ENCODE measurements around the gene PRLR. TPM values are rescaled to one million over a fixed set of nuclear protein-coding genes. Genes with fewer than 3 reads are reported as not detected.
A peak's percentile ranks its signal among the peaks of the same experiment; 100 is the strongest.

The PRLR gene
- total and polyA plus RNA-seq, 4 donors, result 3.5 to 44.5 (median 14.3) TPM

DNA sequence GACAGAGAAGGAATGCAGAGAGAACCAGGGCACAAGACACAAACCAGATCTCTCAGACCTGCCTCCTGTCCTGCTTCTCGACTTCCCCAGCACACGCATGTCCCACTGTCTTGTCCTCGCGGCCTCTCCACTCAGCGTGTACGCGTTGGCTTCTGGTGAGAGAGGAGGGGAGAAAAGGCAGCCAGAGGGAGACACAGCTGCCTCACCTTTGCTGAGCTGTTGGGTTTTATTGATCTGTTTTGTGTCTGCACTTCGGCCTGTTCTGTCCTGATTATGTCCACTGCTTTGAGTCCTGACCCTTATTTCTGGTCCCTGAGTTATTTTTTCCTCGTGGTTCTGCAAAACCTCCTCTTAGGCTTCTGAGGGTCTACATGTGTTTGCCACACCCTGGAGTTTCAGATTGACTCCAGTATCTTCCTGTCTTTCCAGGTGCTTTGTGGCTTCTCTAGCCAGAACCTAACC lies 95.0 kb downstream of the PRLR start:
- no peaks in the 10 kb centered on the region for H3K27me3 ChIP-seq (ENCODE audit: control insufficient read depth in 4 of 4, insufficient read depth in 4 of 4, low read length in 3 of 4)
- peak overlapping the region; percentile 28 to 80 (median 39) for H3K4me3 ChIP-seq (ENCODE audit: low read depth in 1 of 3, low read length in 3 of 3)
- TF ChIP-seq, protein P1, sequence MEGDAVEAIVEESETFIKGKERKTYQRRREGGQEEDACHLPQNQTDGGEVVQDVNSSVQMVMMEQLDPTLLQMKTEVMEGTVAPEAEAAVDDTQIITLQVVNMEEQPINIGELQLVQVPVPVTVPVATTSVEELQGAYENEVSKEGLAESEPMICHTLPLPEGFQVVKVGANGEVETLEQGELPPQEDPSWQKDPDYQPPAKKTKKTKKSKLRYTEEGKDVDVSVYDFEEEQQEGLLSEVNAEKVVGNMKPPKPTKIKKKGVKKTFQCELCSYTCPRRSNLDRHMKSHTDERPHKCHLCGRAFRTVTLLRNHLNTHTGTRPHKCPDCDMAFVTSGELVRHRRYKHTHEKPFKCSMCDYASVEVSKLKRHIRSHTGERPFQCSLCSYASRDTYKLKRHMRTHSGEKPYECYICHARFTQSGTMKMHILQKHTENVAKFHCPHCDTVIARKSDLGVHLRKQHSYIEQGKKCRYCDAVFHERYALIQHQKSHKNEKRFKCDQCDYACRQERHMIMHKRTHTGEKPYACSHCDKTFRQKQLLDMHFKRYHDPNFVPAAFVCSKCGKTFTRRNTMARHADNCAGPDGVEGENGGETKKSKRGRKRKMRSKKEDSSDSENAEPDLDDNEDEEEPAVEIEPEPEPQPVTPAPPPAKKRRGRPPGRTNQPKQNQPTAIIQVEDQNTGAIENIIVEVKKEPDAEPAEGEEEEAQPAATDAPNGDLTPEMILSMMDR (IDR thresholded peaks at IDR 0.05; ENCODE audit: low read depth, low read length, missing input control), result no peak
- TF ChIP-seq SP1 (IDR thresholded peaks at IDR 0.05) (peak; percentile 54), YY1 (IDR thresholded peaks at IDR 0.05) (peak; percentile 43), HNF4G (IDR thresholded peaks at IDR 0.05) (peak; percentile 9), FOXA2 (IDR thresholded peaks at IDR 0.05) (no peak), RXRA (IDR thresholded peaks at IDR 0.05) (peak; percentile 42 to 45), HNF4A (conservative IDR thresholded peaks at IDR 0.05) (peak; percentile 64 to 76), NR2F2 (IDR thresholded peaks at IDR 0.05) (no peak), FOXA1 (IDR thresholded peaks at IDR 0.05) (no peak), TAF1 (conservative IDR thresholded peaks at IDR 0.05) (peak; percentile 82), RAD21 (IDR thresholded peaks at IDR 0.05) (peak; percentile 39 to 65), GABPA (IDR thresholded peaks at IDR 0.05 in 1 of 2, conservative IDR thresholded peaks at IDR 0.05 in 1 of 2) (no peak), JUND (IDR thresholded peaks at IDR 0.05) (no peak), EGR1 (IDR thresholded peaks at IDR 0.05; ENCODE audit: low read depth in 2 of 2) (no peak)
- TF ChIP-seq, protein P2, sequence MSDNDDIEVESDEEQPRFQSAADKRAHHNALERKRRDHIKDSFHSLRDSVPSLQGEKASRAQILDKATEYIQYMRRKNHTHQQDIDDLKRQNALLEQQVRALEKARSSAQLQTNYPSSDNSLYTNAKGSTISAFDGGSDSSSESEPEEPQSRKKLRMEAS (IDR thresholded peaks at IDR 0.05), result peak; percentile 29
- TF ChIP-seq, protein P3, sequence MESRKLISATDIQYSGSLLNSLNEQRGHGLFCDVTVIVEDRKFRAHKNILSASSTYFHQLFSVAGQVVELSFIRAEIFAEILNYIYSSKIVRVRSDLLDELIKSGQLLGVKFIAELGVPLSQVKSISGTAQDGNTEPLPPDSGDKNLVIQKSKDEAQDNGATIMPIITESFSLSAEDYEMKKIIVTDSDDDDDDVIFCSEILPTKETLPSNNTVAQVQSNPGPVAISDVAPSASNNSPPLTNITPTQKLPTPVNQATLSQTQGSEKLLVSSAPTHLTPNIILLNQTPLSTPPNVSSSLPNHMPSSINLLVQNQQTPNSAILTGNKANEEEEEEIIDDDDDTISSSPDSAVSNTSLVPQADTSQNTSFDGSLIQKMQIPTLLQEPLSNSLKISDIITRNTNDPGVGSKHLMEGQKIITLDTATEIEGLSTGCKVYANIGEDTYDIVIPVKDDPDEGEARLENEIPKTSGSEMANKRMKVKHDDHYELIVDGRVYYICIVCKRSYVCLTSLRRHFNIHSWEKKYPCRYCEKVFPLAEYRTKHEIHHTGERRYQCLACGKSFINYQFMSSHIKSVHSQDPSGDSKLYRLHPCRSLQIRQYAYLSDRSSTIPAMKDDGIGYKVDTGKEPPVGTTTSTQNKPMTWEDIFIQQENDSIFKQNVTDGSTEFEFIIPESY (IDR thresholded peaks at IDR 0.05), result no peak
- TF ChIP-seq, protein P4, sequence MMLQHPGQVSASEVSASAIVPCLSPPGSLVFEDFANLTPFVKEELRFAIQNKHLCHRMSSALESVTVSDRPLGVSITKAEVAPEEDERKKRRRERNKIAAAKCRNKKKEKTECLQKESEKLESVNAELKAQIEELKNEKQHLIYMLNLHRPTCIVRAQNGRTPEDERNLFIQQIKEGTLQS (IDR thresholded peaks at IDR 0.05), result no peak
- TF ChIP-seq, protein P5, sequence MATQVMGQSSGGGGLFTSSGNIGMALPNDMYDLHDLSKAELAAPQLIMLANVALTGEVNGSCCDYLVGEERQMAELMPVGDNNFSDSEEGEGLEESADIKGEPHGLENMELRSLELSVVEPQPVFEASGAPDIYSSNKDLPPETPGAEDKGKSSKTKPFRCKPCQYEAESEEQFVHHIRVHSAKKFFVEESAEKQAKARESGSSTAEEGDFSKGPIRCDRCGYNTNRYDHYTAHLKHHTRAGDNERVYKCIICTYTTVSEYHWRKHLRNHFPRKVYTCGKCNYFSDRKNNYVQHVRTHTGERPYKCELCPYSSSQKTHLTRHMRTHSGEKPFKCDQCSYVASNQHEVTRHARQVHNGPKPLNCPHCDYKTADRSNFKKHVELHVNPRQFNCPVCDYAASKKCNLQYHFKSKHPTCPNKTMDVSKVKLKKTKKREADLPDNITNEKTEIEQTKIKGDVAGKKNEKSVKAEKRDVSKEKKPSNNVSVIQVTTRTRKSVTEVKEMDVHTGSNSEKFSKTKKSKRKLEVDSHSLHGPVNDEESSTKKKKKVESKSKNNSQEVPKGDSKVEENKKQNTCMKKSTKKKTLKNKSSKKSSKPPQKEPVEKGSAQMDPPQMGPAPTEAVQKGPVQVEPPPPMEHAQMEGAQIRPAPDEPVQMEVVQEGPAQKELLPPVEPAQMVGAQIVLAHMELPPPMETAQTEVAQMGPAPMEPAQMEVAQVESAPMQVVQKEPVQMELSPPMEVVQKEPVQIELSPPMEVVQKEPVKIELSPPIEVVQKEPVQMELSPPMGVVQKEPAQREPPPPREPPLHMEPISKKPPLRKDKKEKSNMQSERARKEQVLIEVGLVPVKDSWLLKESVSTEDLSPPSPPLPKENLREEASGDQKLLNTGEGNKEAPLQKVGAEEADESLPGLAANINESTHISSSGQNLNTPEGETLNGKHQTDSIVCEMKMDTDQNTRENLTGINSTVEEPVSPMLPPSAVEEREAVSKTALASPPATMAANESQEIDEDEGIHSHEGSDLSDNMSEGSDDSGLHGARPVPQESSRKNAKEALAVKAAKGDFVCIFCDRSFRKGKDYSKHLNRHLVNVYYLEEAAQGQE (IDR thresholded peaks at IDR 0.05), result peak; percentile 67
- H3K27ac ChIP-seq (ENCODE audit: low read depth in 1 of 2, low read length in 2 of 2), result peak overlapping the region; percentile 72 to 85
- 30% methylated on average over 9 of the region's 9 CpGs for WGBS
- peak; percentile 49 for DNase-seq (ENCODE audit: low spot score)
- no peaks in the 10 kb centered on the region for H3K36me3 ChIP-seq (ENCODE audit: control insufficient read depth in 4 of 4, insufficient read depth in 3 of 4, low read depth in 1 of 4, low read length in 3 of 4)
- peaks cover 5 to 37% (median 18%) of the 10 kb centered on the region in 4 donors for H3K4me1 ChIP-seq (ENCODE audit: control insufficient read depth in 4 of 4, insufficient read depth in 4 of 4, low read length in 3 of 4)
- peak overlapping the region; percentile 47 to 98 for H3K9ac ChIP-seq (ENCODE audit: low read depth in 1 of 2, low read length in 2 of 2)
- no peaks in the 10 kb centered on the region for H3K9me3 ChIP-seq (ENCODE audit: control insufficient read depth in 4 of 4, low read length in 3 of 4)

Measured in liver (tissue), 9 donors.